ENCODE data around the gene ADRM1.

DNA sequence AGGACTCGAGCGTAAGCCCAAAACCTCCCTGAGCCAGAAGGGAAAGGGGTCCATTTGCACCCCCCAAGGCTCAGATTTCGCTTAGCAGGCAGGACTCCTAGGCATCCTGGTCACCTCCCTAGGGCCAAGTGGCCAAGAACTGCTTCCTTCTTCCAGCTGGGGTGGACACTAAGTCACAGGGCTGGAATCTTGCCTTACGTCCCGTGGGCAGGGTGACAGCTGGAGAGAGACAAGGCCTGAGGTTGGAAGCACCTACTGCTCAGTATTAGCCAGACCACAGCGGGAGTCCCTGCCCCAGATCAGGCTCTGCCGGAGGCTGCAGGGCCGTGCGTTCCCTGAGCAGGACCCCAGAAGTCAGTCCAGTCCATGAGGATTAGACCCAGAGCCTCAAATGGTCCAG lies 44.6 kb downstream of the ADRM1 start:
- TF ChIP-seq, protein P1, sequence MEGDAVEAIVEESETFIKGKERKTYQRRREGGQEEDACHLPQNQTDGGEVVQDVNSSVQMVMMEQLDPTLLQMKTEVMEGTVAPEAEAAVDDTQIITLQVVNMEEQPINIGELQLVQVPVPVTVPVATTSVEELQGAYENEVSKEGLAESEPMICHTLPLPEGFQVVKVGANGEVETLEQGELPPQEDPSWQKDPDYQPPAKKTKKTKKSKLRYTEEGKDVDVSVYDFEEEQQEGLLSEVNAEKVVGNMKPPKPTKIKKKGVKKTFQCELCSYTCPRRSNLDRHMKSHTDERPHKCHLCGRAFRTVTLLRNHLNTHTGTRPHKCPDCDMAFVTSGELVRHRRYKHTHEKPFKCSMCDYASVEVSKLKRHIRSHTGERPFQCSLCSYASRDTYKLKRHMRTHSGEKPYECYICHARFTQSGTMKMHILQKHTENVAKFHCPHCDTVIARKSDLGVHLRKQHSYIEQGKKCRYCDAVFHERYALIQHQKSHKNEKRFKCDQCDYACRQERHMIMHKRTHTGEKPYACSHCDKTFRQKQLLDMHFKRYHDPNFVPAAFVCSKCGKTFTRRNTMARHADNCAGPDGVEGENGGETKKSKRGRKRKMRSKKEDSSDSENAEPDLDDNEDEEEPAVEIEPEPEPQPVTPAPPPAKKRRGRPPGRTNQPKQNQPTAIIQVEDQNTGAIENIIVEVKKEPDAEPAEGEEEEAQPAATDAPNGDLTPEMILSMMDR (IDR thresholded peaks at IDR 0.05): no peak
- no peak for TF ChIP-seq EZH2 (IDR thresholded peaks at IDR 0.05)
- TF ChIP-seq EZH2phosphoT487 (IDR thresholded peaks at IDR 0.05): no peak

Measured in neural progenitor cell (in vitro differentiated cells).